Measurements from ENCODE around the gene NUCKS1. TPM values are rescaled to one million over a fixed set of nuclear protein-coding genes. Genes with fewer than 3 reads are reported as not detected.

NUCKS1 gene
- total RNA-seq, 1 experiment from 2014 or later = 427 TPM

- H3K36me3 Mint-ChIP-seq (ENCODE audit: insufficient read depth in 1 of 3, low read depth in 3 of 3) = peaks cover 28 to 67% (median 61%) of the 10 kb centered on the region in 3 experiments; a peak in 6 of 7 replicates
- H3K23ac ChIP-seq (ENCODE audit: insufficient read length, low read depth, low read length) = no peak overlapping the region
- no peak overlapping the region for H4K5ac ChIP-seq (ENCODE audit: insufficient read length, low read depth, low read length)
- no peak overlapping the region for H2AFZ ChIP-seq (ENCODE audit: low read length)
- H3K27ac ChIP-seq (ENCODE audit: insufficient read length, low read depth, low read length) = no peak overlapping the region
- TF ChIP-seq CTCF (conservative IDR thresholded peaks at IDR 0.05) = no peak
- no CpG with 5 or more reads among the region's 7 CpGs for WGBS (ENCODE audit: extremely low coverage, insufficient read length, low lambda C conversion rate)
- H3K4me1 Mint-ChIP-seq = peaks cover 31 to 35% of the 10 kb centered on the region in 2 experiments
- H2BK120ac ChIP-seq (ENCODE audit: low read depth, low read length, poor library complexity, severe bottlenecking) = no peak overlapping the region
- H4K91ac ChIP-seq (ENCODE audit: insufficient read length, low read depth, low read length) = no peak overlapping the region
- DNase-seq = no peak
- H3K4me2 ChIP-seq (ENCODE audit: insufficient read depth, insufficient read length, low read length) = no peak overlapping the region
- H3K14ac ChIP-seq (ENCODE audit: insufficient read depth, low read length) = no peak overlapping the region
- no peak overlapping the region for H3K18ac ChIP-seq (ENCODE audit: insufficient read length, low read depth, low read length)
- H3K4me1 ChIP-seq (ENCODE audit: insufficient read depth, low read length) = no peaks in the 10 kb centered on the region
- H2BK5ac ChIP-seq (ENCODE audit: insufficient read length, low read length) = no peak overlapping the region
- no peaks in the 10 kb centered on the region for H3K23me2 ChIP-seq (ENCODE audit: insufficient read length, low read depth, low read length, poor library complexity, severe bottlenecking)
- H3K27me3 Mint-ChIP-seq (ENCODE audit: low read depth) = no peaks in the 10 kb centered on the region
- no peak overlapping the region for H4K8ac ChIP-seq (replicated peaks; ENCODE audit: insufficient read length, low read depth, low read length)
- H2BK15ac ChIP-seq (ENCODE audit: low read depth, low read length) = no peak overlapping the region
- H3K27ac Mint-ChIP-seq = peak overlapping the region in 2 of 3 experiments; percentile 23 to 52; a peak in 3 of 7 replicates
- no peak overlapping the region for H2BK12ac ChIP-seq (ENCODE audit: insufficient read length, low read depth, low read length)
- no peak overlapping the region for H3K9ac ChIP-seq (ENCODE audit: extremely low read depth, insufficient read length, low read length)
- H2AK5ac ChIP-seq (ENCODE audit: insufficient read length, low read length) = no peak overlapping the region
- no peaks in the 10 kb centered on the region for H3K79me2 ChIP-seq (ENCODE audit: insufficient read depth, low read length)
- no peaks in the 10 kb centered on the region for H3K9me3 Mint-ChIP-seq
- H3K79me1 ChIP-seq (ENCODE audit: insufficient read depth, low read depth, low read length, poor library complexity, severe bottlenecking) = no peaks in the 10 kb centered on the region
- no peak overlapping the region for H3K4ac ChIP-seq (ENCODE audit: low read depth, low read length)
- no peak overlapping the region for H3T11ph ChIP-seq (ENCODE audit: low read length)
- H2BK20ac ChIP-seq (ENCODE audit: low read depth, low read length, poor library complexity, severe bottlenecking) = no peak overlapping the region
- H3K9me3 ChIP-seq (ENCODE audit: control insufficient read depth, low read depth, low read length) = no peaks in the 10 kb centered on the region
- H3K4me3 Mint-ChIP-seq = no peak overlapping the region
- H3K56ac ChIP-seq (ENCODE audit: insufficient read length, low read depth, low read length) = no peak overlapping the region
- no peaks in the 10 kb centered on the region for H4K20me1 ChIP-seq (ENCODE audit: control insufficient read depth, insufficient read depth, insufficient read length)
- no peaks in the 10 kb centered on the region for H3K27me3 ChIP-seq (ENCODE audit: insufficient read depth, low read length)
These were observed 33.4 kb downstream of the NUCKS1 start for GRCh38 chr1:205716371-205717132.

All from H9 (cell line).